ENCODE results near the gene FRY.

GRCh38 chr13:32281096-32281495 is 249.5 kb downstream of the FRY start:
- TF ChIP-seq EZH2 (IDR thresholded peaks at IDR 0.05; ENCODE audit: borderline replicate concordance, insufficient read depth, low read depth, low read length, poor library complexity, severe bottlenecking), result no peak
- no peak for TF ChIP-seq CTCF (IDR thresholded peaks at IDR 0.05)

Measured in B cell (primary cell).